Urothelium cell line (cell line): Measurements from ENCODE around the gene FOXP1.
"Not testable (repeated sequence)": the region's sequence is repeated elsewhere in the genome, so short reads cannot be mapped to it uniquely, and the experiment has no call there.

Experiments used
- DNase-seq: peaks from one replicate; pipeline ENCODE4 v3.0.0; 2011; ENCODE audit warnings: low spot score, mixed read lengths
- FAIRE-seq: peaks from 2 replicates; lab custom pipeline; 2011; peaks lifted over from hg19 to GRCh38; lab: Jason Lieb, UNC

FOXP1 gene

GRCh38 chr3:71031181-71031580, 552.3 kb downstream of the FOXP1 start:
- DNase-seq: no peak
- FAIRE-seq: no peak

GRCh38 chr3:71030748-71031147, 552.8 kb downstream of the FOXP1 start:
- FAIRE-seq (no peak), DNase-seq (no peak)

DNA sequence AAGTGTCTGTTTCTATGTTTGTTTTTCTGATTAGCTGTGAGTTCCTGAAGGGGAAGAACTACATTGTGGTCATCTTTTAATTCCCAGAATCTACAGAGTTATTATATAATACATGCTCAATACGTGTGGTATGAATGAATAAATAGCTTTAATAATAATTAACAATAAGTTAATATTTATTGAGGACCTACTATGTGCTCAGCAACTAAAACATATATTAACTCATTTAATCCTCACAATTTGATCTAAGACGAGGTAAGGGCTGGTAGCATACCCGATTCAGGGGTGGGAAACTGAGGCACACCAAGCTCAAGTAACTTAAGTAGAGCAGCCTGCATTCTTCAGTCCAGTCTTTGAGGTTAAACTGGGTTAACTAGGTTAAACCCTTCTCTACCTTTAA, 553.8 kb downstream of the FOXP1 start:
- FAIRE-seq: no peak
- DNase-seq: no peak

DNA sequence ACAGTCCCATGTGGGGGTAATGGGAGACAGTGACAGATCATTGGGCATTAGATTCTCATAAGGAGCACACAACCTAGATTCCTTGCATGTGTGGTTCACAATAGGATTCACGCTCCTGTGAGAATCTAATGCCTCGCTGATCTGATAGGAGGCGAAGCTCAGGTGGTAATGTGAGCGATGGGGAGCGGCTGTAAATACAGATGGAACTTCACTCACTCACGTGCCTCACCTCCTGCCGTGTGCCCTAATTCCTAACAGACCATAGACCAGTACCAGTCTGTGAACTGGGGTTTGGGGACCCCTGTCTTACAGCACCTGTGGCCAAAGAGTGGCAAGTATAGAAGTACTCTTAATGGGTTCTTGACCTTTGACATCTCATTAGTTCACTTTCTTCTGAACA, 554.7 kb downstream of the FOXP1 start:
- DNase-seq: no peak
- no peak for FAIRE-seq

DNA sequence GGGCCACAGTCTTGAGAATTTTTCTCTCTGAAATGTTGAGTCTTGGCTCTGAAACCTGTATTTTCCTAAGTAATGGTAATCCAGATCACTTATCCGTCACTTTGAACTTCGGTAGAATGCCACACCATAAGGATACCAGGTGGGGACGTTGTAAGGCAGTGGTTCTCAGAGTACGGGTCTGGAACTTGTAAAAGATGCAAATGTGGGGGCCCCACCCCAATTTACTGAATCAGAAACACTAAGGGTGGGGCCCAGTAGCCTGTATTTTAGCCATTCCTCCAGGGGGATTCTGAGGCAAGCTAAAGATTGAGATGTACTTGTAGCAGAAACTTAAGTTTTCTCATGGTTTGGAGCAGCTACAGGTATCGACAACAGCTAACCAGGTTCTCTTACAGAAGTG, 555.3 kb downstream of the FOXP1 start:
- FAIRE-seq (no peak), DNase-seq (no peak)

DNA sequence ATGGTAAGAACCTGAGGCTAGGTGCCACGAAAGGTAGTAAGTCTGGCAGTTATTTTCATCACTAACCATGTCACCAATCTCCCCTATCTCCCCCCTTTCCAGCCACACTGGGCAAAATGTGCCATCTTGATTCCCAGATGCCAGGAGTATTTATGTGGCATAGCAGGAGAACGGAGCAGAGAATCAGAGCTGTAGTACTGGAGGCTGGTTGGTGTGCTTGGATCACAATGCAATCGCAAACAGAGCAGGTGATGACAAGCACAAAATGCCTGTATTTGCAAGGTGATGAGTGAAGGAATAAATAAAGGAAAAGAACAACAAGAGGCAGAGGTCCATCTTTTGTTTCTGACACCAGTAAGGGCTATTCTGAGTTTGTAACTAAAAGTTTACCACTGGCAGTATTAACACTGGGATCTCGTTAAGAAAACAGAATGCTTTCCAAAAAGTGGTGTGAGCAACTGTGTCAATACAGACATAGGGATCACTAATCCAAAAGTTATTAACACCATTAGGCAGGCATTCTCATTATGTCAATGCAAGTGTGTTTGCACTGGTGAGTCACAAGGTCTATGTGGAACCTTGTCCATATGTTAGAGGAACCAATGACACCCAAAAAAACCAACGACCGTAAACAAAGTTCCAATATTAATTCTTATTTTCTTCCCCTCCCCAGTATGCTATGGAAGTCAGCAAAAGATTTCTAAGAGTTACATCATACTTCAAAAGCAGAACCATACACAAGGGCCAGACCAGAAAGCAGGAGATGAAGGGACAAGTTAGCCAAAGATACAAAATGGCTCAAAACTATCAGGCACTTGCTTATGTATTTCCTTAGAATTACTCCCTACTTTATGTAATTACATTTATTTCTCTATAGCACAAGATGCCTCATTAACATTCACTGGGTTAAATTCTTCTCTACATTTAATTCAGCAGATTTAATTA, 556.6 kb downstream of the FOXP1 start:
- no peak for DNase-seq
- FAIRE-seq: no peak

GRCh38 chr3:71025516-71025915, 558.0 kb downstream of the FOXP1 start:
- no peak for DNase-seq
- FAIRE-seq: no peak

- FAIRE-seq (no peak), DNase-seq (no peak)
Measured at GRCh38 chr3:71025010-71025409, 558.5 kb downstream of the FOXP1 start.

DNA sequence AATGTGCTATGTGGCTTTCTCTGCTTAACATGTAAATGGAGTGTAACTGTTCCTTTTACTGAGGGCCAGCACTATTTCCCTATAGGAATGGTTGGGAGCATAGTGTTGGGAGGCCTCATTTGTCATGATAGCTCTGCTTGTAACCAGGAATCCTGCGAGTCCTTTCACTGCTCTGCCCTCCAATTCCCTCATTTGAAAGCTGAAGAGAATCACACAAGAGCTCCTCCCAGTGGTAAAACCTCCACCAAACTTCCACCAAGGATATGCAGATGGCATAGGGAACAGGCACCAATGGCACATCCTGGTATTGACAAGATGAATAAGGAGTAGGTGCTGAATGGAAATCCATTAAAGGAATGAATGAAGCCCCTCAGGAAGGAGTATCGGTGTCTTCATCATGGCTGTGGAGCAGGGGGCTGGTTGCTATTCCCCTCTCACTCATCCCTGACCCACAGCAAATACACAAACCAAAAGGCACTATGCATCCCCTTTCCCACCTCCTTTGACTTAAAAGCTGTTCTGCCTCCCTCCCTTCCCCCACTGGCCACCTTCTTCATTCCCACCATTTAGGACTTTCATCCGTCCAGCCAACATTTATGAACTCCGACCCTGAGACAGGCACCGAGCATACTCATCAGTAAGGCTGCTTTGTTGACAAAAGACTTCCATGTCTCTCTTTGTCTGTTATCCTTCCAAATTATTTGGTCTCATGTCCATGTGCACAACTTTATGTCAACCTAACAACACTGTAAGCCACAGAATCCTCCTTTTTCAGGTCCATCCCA, 560.8 kb downstream of the FOXP1 start:
- FAIRE-seq (no peak), DNase-seq (no peak)

GRCh38 chr3:71018799-71019198, 564.7 kb downstream of the FOXP1 start:
- DNase-seq (no peak), FAIRE-seq (no peak)

GRCh38 chr3:71016178-71016845, 567.2 kb downstream of the FOXP1 start:
- DNase-seq (no peak), FAIRE-seq (peak; percentile 9)

DNA sequence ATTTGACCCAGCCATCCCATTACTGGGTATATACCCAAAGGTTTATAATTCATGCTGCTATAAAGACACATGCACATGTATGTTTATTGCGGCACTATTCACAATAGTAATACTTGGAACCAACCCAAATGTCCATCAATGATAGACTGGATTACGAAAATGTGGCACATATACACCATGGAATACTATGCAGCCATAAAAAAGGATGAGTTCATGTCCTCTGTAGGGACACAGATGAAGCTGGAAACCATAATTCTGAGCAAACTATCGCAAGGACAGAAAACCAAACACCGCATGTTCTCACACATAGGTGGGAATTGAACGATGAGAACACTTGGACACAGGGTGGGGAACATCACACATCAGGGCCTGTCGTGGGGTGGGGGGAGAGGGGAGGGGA, 568.9 kb downstream of the FOXP1 start:
- not testable (repeated sequence) for FAIRE-seq, DNase-seq

- no peak for DNase-seq
- no peak for FAIRE-seq
Measured at GRCh38 chr3:71012971-71013370, 570.6 kb downstream of the FOXP1 start.

- DNase-seq: no peak
- FAIRE-seq: no peak
Measured at GRCh38 chr3:71011565-71012287, 571.8 kb downstream of the FOXP1 start.

DNA sequence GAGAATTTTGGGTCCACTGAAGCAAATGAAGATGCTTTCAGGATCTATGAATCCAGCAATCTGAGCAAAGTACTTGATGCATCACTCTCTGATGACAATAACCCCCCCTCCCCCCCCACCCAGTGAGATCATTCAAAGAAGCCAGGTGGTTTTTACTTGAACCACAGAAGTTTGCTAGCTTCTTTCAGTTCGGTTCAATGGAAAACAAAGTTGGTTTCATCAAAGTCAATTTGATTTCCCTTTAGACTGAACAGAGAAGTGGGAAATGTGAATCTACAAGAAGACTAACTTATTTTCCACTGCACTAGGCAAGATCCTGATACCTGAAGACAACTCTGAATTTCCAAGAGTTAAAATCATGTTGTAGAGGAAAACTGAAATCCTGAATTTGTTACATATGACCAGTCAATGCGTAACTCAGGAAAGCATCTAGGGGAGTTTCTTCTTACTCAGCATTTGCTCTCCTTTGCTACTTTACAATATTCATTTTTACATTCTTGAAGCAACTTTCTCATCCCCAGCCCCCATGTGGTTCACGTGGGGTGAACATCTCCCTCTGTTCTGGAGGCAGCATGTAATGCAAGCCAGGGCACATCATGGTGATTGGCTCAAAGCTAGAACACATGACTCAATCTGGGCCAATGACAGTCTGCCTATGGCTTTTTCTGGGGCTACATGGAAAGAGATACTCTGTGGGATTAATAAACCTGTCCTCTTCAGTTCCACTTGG, 572.6 kb downstream of the FOXP1 start:
- FAIRE-seq (no peak), DNase-seq (peak; percentile 37)

DNA sequence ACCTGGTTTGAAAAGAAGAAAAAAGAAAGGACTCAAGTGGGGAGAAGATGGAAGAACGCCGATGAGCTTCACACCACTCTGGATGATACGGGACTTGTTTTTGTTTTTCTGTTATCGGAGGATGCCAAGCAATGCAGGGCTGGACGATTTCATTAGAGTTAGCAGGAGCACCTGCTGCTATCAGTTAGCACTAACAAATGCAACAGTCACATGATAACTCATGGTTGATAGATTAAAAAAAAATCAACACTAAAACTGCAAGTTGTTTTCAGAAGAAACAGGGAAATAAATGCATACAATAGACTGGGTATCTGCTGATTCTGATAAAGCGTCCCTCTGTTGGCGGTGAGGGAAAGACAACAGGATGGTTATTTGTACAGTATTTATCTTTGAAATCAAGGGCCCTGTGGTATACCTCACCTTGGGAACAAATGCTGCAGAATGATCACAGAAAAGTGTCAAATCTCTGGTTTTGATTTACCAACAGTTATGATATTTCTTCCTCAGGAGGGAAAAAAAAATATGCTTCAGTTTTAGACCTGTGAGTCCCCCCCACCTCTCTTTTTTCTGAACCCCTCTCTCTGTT, 575.1 kb downstream of the FOXP1 start:
- FAIRE-seq: no peak
- DNase-seq: no peak

- FAIRE-seq (no peak), DNase-seq (peak; percentile 25)
Measured at GRCh38 chr3:71006810-71007785, 576.4 kb downstream of the FOXP1 start.

DNA sequence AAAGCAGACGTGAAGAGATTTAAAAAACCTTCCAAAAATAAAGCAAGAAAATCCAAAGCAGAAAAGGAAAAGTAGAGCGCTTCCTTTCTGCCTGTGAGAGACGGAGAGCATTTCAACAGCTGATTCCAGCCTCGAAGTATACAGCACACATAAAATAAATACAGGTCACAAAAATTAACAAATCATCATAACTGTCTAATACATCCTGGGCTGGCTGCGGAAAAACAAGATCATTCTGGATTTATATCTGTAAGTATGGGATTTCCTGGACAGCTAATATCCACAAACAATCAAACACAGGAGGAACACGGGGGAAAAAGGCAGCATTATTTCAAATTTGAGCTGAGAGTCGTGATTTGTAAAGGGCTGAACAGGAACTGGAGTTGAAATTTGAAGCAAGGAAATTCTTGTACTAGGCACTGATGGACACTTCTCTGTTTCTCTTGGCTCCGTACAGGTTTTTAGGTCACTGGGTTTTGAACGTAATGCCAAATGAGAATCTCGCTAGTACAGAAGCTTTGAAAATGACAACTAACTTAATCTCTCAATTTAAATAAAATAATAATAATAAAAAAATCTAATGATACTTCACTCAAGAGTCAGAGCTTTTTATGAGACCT, 577.7 kb downstream of the FOXP1 start:
- DNase-seq (no peak), FAIRE-seq (no peak)
